ENCODE results near the gene P4HB. TPM values are rescaled to one million over a fixed set of nuclear protein-coding genes. Genes with fewer than 3 reads are reported as not detected.

The P4HB gene
- total RNA-seq: 1,000 to 10,000 TPM in 1 of 2 donors, 100 to 1,000 TPM in 1; 509 to 2,101 TPM

- Histone ChIP-seq H3K27ac (peak within 1 kb of the TSS; percentile 92), H3K4me3 (peak within 1 kb of the TSS; percentile 99), H3K36me3 (no peaks in the 10 kb centered on the region), H3K9me3 (no peaks in the 10 kb centered on the region), H3K27me3 (replicated peaks; ENCODE audit: insufficient read depth) (no peaks in the 10 kb centered on the region), H3K4me1 (replicated peaks) (peaks cover 16% of the 10 kb centered on the region)
- intact Hi-C loops (cut with DNase I): no loop called here
- no peak for DNase-seq (ENCODE audit: low spot score)
- under 1% methylated on average over 66 of the region's 95 CpGs for WGBS
- no peak for TF ChIP-seq POLR2AphosphoS5 (IDR thresholded peaks at IDR 0.05)
- TF ChIP-seq POLR2A (IDR thresholded peaks at IDR 0.05): peak; percentile 60
- no peak for TF ChIP-seq CTCF (IDR thresholded peaks at IDR 0.05)
Measured at GRCh38 chr17:81859906-81860755, at the start of gene P4HB. P4HB (minus strand) TSS chr17:81860535; CDS start chr17:81860471, 64 bp downstream.

- H3K27ac ChIP-seq: no peak overlapping the region
- no peak for DNase-seq (ENCODE audit: low spot score)
Measured at GRCh38 chr17:81909231-81909630, 48.9 kb upstream of the P4HB start.

GRCh38 chr17:81908793-81909192 is 48.5 kb upstream of the P4HB start:
- Histone ChIP-seq H3K4me1 (replicated peaks) (peaks cover 6% of the 10 kb centered on the region), H3K27ac (no peak overlapping the region), H3K36me3 (peaks cover 4 to 5% of the 10 kb centered on the region in 2 donors), H3K4me3 (no peak overlapping the region), H3K9me3 (no peaks in the 10 kb centered on the region), H3K27me3 (replicated peaks; ENCODE audit: insufficient read depth) (no peaks in the 10 kb centered on the region)
- intact Hi-C loops (cut with DNase I): no loop called here
- no peak for DNase-seq (ENCODE audit: low spot score)
- TF ChIP-seq POLR2A (IDR thresholded peaks at IDR 0.05): no peak
- no peak for TF ChIP-seq POLR2AphosphoS5 (IDR thresholded peaks at IDR 0.05)
- TF ChIP-seq CTCF (IDR thresholded peaks at IDR 0.05): no peak
- 96% methylated on average over 11 of the region's 11 CpGs for WGBS

More at GRCh38 chr17:81909231-81909630, 48.9 kb upstream of the P4HB start:
- H3K36me3 ChIP-seq: peaks cover 7 to 10% of the 10 kb centered on the region in 2 donors
- no peaks in the 10 kb centered on the region for H3K9me3 ChIP-seq
- H3K4me3 ChIP-seq: no peak overlapping the region
- TF ChIP-seq CTCF (IDR thresholded peaks at IDR 0.05) (no peak), POLR2A (IDR thresholded peaks at IDR 0.05) (no peak), POLR2AphosphoS5 (IDR thresholded peaks at IDR 0.05) (no peak)
- intact Hi-C loops (cut with DNase I): no loop called here
- no peaks in the 10 kb centered on the region for H3K27me3 ChIP-seq (replicated peaks; ENCODE audit: insufficient read depth)
- 98% methylated on average over 11 of the region's 12 CpGs for WGBS
- H3K4me1 ChIP-seq (replicated peaks): peaks cover 6% of the 10 kb centered on the region

- DNase-seq (ENCODE audit: low spot score): no peak
- WGBS: 95% methylated on average over 16 of the region's 26 CpGs
- intact Hi-C loops (cut with DNase I): no loop called here
- Histone ChIP-seq H3K36me3 (no peaks in the 10 kb centered on the region), H3K27me3 (replicated peaks; ENCODE audit: insufficient read depth) (no peaks in the 10 kb centered on the region), H3K9me3 (no peaks in the 10 kb centered on the region), H3K4me1 (replicated peaks) (peaks cover 8% of the 10 kb centered on the region), H3K4me3 (no peak overlapping the region), H3K27ac (no peak overlapping the region)
- TF ChIP-seq POLR2AphosphoS5 (IDR thresholded peaks at IDR 0.05) (no peak), POLR2A (IDR thresholded peaks at IDR 0.05) (no peak), CTCF (IDR thresholded peaks at IDR 0.05) (no peak)
Measured at GRCh38 chr17:81907219-81908145, 47.1 kb upstream of the P4HB start.
